Activated CD8-positive, alpha-beta T cell treated with anti-CD3 and anti-CD28 coated beads for 36 hours (primary cell): ENCODE measurements around the gene ACAA2. TPM values are rescaled to one million over a fixed set of nuclear protein-coding genes. Genes with fewer than 3 reads are reported as not detected.
A peak's percentile ranks its signal among the peaks of the same experiment; 100 is the strongest.

Experiments used
- ATAC-seq: fragments of 200-7000 bp; cut with Tn5 transposase; one replicate; pipeline ENCODE4 v1.10.0; 2021; ENCODE audit warnings: mild to moderate bottlenecking, moderate library complexity
- CTCF ChIA-PET: fragments of 350-600 bp; sonication (Branson Sonifier 250); formaldehyde crosslinking; loops from one replicate; lab custom pipeline; 2021; ENCODE audit warnings: antibody characterized with exemption; lab: Charles Lee
- POLR2A ChIA-PET: fragments of 350-600 bp; sonication (Branson Sonifier 250); formaldehyde crosslinking; loops from one replicate; lab custom pipeline; 2021; ENCODE audit warnings: antibody characterized with exemption; lab: Charles Lee
- DNase-seq: peaks from one replicate; pipeline ENCODE4 v3.0.0-alpha.2; 2020
- H3K27ac Mint-ChIP-seq: one replicate; pipeline ENCODE4 v1.8.0; 2021; ENCODE audit warnings: mild to moderate bottlenecking, mixed read lengths
- H3K27me3 Mint-ChIP-seq: one replicate; pipeline ENCODE4 v1.8.0; 2021; ENCODE audit warnings: mixed read lengths
- H3K36me3 Mint-ChIP-seq: one replicate; pipeline ENCODE4 v1.8.0; 2021; ENCODE audit warnings: low read depth, mixed read lengths
- H3K4me1 Mint-ChIP-seq: one replicate; pipeline ENCODE4 v1.8.0; 2021; ENCODE audit warnings: low read depth, mixed read lengths
- H3K4me3 Mint-ChIP-seq: one replicate; pipeline ENCODE4 v1.8.0; 2021; ENCODE audit warnings: mild to moderate bottlenecking, moderate library complexity, mixed read lengths
- H3K9me3 Mint-ChIP-seq: one replicate; pipeline ENCODE4 v1.8.0; 2021; ENCODE audit warnings: mixed read lengths
- intact Hi-C: fragments of 100-400 bp; cut with micrococcal nuclease; formaldehyde crosslinking; loops from one replicate; pipeline ENCODE4 v1.10.0; 2022
- total RNA-seq, 2 experiments: library from RNA; stranded (reverse); gene quantifications; one replicate each; pipeline ENCODE4 v1.2.3, GENCODE V29; 2021
- TF ChIP-seq, protein P1 (sequence below): fragments of 200-600 bp; IDR thresholded peaks from one replicate; pipeline ENCODE4 v1.8.0; 2022; ENCODE audit warnings: antibody characterized with exemption, mild to moderate bottlenecking

The ACAA2 gene
- total RNA-seq, 2 experiments from 2014 or later: 83.3 to 84.6 TPM

DNA sequence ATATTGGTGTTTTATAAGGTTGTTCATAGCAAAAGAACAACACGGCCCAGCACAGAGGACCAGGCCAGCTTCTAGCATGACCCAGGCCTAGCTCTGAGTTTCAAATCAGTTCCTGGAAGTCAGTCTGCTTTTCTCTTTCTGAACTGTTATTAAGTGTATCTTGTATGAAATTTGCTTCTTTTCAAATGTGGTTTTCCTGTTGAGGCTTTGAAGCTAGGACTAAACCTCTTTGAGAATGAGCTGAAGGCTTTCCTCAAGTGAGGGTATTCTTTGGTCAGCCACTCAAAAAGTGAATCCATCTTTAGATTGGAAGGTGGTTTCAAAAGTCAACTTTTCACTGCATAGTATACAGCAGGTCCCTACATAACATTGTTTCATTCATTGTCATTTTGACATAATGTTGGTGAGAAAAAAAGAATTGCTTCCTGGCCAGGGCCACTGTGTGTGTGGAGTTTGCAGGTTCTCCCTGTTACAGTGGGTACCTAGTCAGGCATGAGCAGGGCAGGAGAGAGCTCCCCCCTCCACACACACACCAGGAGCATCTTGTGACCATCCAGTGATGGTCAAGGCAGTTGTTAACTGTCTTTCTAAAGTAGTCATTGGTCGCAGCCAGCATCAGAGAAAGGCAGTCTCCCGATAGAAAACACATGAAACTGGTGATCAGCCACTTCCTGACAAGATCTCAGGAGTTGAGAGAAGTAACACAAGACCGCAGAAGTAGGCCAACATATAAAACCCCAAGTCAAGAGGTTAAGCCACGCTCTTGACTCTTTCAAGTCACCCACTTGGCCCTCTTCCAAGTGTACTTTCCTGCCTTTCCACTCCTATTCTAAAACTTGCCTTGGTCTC lies 6.7 kb upstream of the ACAA2 start:
- intact Hi-C loops: loop anchor here (5.0 kb wide), 1 partner anchor 328 kb away; the partner anchor contains the start of gene RPL17
- ChIA-PET CTCF (interaction anchor here (1.0 to 5.4 kb wide), 3 partner anchors 10 to 39 kb away, joined by 3 to 21 read pairs (median 4); no protein-coding TSS in a partner anchor), POLR2A (interaction anchor here (0.6 to 1.1 kb wide), 4 partner anchors 11 to 332 kb away, joined by 3 to 6 read pairs (median 3); no protein-coding TSS in a partner anchor)
- DNase-seq: peak; percentile 60
- Mint-ChIP-seq H3K4me1 (peaks cover 63% of the 10 kb centered on the region), H3K9me3 (no peaks in the 10 kb centered on the region), H3K27ac (peak overlapping the region; percentile 93), H3K36me3 (peaks cover 25% of the 10 kb centered on the region), H3K4me3 (peak overlapping the region; percentile 27), H3K27me3 (no peaks in the 10 kb centered on the region)
- TF ChIP-seq, protein P1, sequence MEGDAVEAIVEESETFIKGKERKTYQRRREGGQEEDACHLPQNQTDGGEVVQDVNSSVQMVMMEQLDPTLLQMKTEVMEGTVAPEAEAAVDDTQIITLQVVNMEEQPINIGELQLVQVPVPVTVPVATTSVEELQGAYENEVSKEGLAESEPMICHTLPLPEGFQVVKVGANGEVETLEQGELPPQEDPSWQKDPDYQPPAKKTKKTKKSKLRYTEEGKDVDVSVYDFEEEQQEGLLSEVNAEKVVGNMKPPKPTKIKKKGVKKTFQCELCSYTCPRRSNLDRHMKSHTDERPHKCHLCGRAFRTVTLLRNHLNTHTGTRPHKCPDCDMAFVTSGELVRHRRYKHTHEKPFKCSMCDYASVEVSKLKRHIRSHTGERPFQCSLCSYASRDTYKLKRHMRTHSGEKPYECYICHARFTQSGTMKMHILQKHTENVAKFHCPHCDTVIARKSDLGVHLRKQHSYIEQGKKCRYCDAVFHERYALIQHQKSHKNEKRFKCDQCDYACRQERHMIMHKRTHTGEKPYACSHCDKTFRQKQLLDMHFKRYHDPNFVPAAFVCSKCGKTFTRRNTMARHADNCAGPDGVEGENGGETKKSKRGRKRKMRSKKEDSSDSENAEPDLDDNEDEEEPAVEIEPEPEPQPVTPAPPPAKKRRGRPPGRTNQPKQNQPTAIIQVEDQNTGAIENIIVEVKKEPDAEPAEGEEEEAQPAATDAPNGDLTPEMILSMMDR: no peak
- peak; percentile 75 for ATAC-seq

DNA sequence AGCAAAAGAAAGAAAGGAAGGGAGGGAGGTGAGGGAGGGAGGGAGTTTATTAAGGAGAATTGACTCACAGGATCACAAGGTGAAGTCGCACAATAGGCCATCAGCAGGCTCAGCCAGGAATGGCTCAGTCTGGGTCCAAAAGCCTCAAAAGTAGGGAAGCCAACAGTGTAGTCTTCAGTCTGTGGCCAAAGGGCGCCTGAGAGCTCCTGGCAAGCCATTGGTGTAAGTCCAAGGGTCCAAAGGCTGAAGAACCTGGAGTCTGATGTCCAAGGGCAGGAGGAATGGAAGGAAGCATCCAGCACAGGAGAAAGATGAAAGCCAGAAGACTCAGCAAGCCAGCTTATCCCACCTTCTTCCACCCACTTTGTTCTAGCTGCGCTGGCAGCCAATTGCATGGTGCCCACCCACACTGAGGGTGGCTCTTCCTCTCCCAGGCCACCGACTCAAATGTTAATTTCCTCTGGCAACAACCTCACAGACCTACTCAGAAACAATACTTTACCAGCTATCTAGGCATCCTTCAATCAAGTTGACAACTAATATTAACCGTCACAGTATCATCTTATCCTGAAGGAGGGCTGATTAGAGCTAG lies 5.8 kb upstream of the ACAA2 start:
- TF ChIP-seq, protein P1: no peak
- Mint-ChIP-seq H3K9me3 (no peaks in the 10 kb centered on the region), H3K4me3 (peak overlapping the region; percentile 27), H3K36me3 (peaks cover 22% of the 10 kb centered on the region), H3K27me3 (no peaks in the 10 kb centered on the region), H3K4me1 (peaks cover 66% of the 10 kb centered on the region), H3K27ac (peak overlapping the region; percentile 93)
- ChIA-PET CTCF (interaction anchor here (1.0 to 5.4 kb wide), 3 partner anchors 9 to 40 kb away, joined by 3 to 21 read pairs (median 4); no protein-coding TSS in a partner anchor), POLR2A (interaction anchor here (1.1 kb wide), 1 partner anchor 331 kb away, joined by 3 read pairs; no protein-coding TSS in a partner anchor)
- ATAC-seq (peak; percentile 5), DNase-seq (peak; percentile 22)
- intact Hi-C loops: loop anchor here (5.0 kb wide), 1 partner anchor 327 kb away; the partner anchor contains the start of gene RPL17

DNA sequence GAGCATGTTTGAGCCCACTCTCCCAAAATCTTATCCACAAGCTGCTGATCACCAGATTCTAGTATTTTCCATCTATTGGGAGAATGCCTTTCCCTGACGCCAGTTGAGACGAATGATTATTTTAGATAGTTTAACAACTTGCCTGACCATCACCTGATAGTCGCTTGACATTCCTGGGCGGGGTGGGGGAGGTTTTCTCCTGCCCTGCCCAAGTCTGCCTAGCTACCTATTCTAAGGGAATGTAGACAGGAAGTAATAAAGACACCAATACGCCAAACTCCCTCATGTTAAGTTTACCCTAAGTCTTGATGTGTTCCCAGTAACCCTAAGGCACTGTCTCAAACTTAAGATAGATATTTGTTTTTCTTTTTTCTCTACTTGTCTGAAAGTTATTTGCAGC lies 4.6 kb upstream of the ACAA2 start:
- no peak for DNase-seq
- Mint-ChIP-seq H3K27ac (no peak overlapping the region), H3K4me3 (no peak overlapping the region), H3K4me1 (peaks cover 64% of the 10 kb centered on the region), H3K27me3 (no peaks in the 10 kb centered on the region), H3K36me3 (peaks cover 22% of the 10 kb centered on the region), H3K9me3 (no peaks in the 10 kb centered on the region)
- POLR2A ChIA-PET: no interaction called here
- CTCF ChIA-PET: interaction anchor here (5.4 kb wide), 1 partner anchor 41 kb away, joined by 21 read pairs; no protein-coding TSS in a partner anchor
- intact Hi-C loops: loop anchor here (5.0 kb wide), 1 partner anchor 326 kb away; the partner anchor contains the start of gene RPL17
- no peak for ATAC-seq
- TF ChIP-seq, protein P1: no peak

DNA sequence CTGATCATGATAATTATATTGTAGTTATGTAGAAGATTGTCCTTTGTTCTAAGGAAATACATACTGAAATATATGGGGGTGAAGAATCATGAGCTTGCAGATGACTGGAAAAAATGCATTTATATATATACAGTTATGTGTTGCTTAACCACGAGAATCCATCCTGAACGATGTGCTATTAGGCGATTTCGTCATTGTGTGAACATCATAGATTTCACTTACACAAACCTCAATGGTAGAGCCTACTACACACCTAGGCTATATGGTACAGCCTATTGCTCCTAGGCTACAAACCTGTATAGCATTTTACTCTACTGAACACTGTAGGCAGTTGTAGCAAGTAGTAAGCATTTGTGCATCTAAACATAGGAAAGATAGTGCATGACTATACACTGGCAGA lies 2.6 kb upstream of the ACAA2 start:
- Mint-ChIP-seq H3K27ac (no peak overlapping the region), H3K27me3 (no peaks in the 10 kb centered on the region), H3K9me3 (no peaks in the 10 kb centered on the region), H3K4me1 (peaks cover 66% of the 10 kb centered on the region), H3K4me3 (no peak overlapping the region), H3K36me3 (peaks cover 29% of the 10 kb centered on the region)
- DNase-seq (no peak), ATAC-seq (no peak)
- ChIA-PET POLR2A (no interaction called here), CTCF (interaction anchor here (5.4 kb wide), 1 partner anchor 43 kb away, joined by 21 read pairs; no protein-coding TSS in a partner anchor)
- TF ChIP-seq, protein P1: no peak
- intact Hi-C loops: loop anchor here (5.0 kb wide), 1 partner anchor 324 kb away; the partner anchor contains the start of gene RPL17
